HL-60 (cell line): Measurements from ENCODE around the gene TNNT2.

Experiments
- DNase-seq, 2 experiments: peaks; one replicate each; pipeline ENCODE4 v3.0.0-alpha.2; 2010 to 2020; ENCODE audit warnings: low read depth in 1 of 2, low spot score in 1 of 2
- H3K27ac ChIP-seq: fragments of 250-450 bp; sonication (Bioruptor Pico); replicated peaks from 2 replicates; pipeline ENCODE4 v1.5.1; 2020; ENCODE audit warnings: mild to moderate bottlenecking, moderate library complexity
- H3K27me3 ChIP-seq: fragments of 250-450 bp; sonication (Bioruptor Pico); 2 replicates; pipeline ENCODE4 v1.5.1; 2021; ENCODE audit warnings: mild to moderate bottlenecking, moderate library complexity; ENCODE audit not compliant: insufficient read depth, poor library complexity, severe bottlenecking
- H3K4me3 ChIP-seq: replicated peaks from 2 replicates; pipeline ENCODE4 v1.5.1; 2011; ENCODE audit warnings: mild to moderate bottlenecking, control low read depth, low read length; ENCODE audit not compliant: insufficient read depth
- CTCF ChIP-seq: IDR thresholded peaks from one replicate; pipeline ENCODE4 v1.5.1; 2011; ENCODE audit warnings: low read length, control low read depth, inconsistent platforms; ENCODE audit not compliant: insufficient read depth
- GABPA ChIP-seq: IDR thresholded peaks from 2 replicates; pipeline ENCODE4 v1.6.1; 2012; ENCODE audit warnings: low read depth
- POLR2AphosphoS5 ChIP-seq: IDR thresholded peaks from 2 replicates; pipeline ENCODE4 v1.6.1; 2012; ENCODE audit warnings: low read depth
- REST ChIP-seq: IDR thresholded peaks from 2 replicates; pipeline ENCODE4 v1.6.1; 2012; ENCODE audit warnings: low read depth; ENCODE audit not compliant: insufficient replicate concordance
- SPI1 ChIP-seq: IDR thresholded peaks from 2 replicates; pipeline ENCODE4 v1.6.1; 2012; ENCODE audit warnings: low read depth, mild to moderate bottlenecking, borderline replicate concordance

Gene TNNT2

GRCh38 chr1:201332021-201332420, 45.5 kb downstream of the TNNT2 start:
- no peak for DNase-seq
- no peak for TF ChIP-seq GABPA
- TF ChIP-seq REST: no peak
- no peak for TF ChIP-seq SPI1
- TF ChIP-seq POLR2AphosphoS5: no peak
- TF ChIP-seq CTCF: no peak
- Histone ChIP-seq H3K4me3 (no peak overlapping the region), H3K27me3 (no peaks in the 10 kb centered on the region), H3K27ac (no peak overlapping the region)

GRCh38 chr1:201331166-201331565, 46.3 kb downstream of the TNNT2 start:
- Histone ChIP-seq H3K27ac (no peak overlapping the region), H3K27me3 (no peaks in the 10 kb centered on the region), H3K4me3 (no peak overlapping the region)
- TF ChIP-seq SPI1 (no peak), CTCF (no peak), REST (no peak), GABPA (no peak), POLR2AphosphoS5 (no peak)
- no peak for DNase-seq

- Histone ChIP-seq H3K4me3 (no peak overlapping the region), H3K27me3 (no peaks in the 10 kb centered on the region), H3K27ac (no peak overlapping the region)
- no peak for DNase-seq
- TF ChIP-seq SPI1 (no peak), POLR2AphosphoS5 (no peak), REST (no peak)
Observed at GRCh38 chr1:201330541-201330940, 46.9 kb downstream of the TNNT2 start.

GRCh38 chr1:201329801-201330200, 47.7 kb downstream of the TNNT2 start:
- DNase-seq: no peak
- Histone ChIP-seq H3K27me3 (no peaks in the 10 kb centered on the region), H3K4me3 (no peak overlapping the region), H3K27ac (no peak overlapping the region)
- TF ChIP-seq POLR2AphosphoS5 (no peak), GABPA (no peak), REST (no peak), SPI1 (no peak), CTCF (no peak)
